Stimulated activated CD4-positive, alpha-beta T cell treated with anti-CD3 and anti-CD28 coated beads, Interleukin-12 subunit alpha, Interleukin-12 subunit beta, amount 100 ng/mL, for 48 hours (primary cell): ENCODE results near the gene PANX1.
"Not testable (repeated sequence)": the region's sequence is repeated elsewhere in the genome, so short reads cannot be mapped to it uniquely, and the experiment has no call there.

Experiments used
- DNase-seq, 3 donors: peaks; one replicate each; pipeline ENCODE4 v3.0.0-alpha.2; 2020; ENCODE audit warnings: low read depth in 2 of 3, low spot score in 1 of 3

Gene PANX1

DNA sequence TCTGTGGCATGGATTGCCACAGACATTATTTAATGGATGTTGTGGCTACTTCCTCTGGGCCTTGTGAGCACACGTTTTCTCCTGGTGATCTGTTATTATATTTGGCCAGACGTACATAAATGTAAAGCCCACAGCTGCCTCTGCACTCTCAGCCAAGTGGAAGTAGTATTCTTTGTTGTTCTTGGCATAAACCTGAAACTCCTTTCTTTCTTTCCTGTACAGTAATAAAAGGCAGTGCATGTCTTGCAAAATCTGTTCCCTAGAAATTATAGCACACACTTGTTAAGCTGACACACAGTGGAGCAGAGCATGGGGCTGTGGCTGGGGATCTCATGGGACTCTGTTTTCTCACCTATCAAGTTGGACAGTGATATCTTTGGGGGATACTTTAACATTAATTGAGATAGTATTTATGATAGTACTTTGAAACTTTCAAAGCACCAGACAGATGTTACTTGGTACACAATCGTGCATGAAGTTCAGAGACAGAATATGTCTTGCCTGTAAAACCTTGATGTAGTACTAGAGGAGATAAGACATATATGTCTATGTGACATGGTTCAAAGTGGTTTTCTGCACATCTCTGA is 20.9 kb downstream of the PANX1 start:
- no peak for DNase-seq

DNA sequence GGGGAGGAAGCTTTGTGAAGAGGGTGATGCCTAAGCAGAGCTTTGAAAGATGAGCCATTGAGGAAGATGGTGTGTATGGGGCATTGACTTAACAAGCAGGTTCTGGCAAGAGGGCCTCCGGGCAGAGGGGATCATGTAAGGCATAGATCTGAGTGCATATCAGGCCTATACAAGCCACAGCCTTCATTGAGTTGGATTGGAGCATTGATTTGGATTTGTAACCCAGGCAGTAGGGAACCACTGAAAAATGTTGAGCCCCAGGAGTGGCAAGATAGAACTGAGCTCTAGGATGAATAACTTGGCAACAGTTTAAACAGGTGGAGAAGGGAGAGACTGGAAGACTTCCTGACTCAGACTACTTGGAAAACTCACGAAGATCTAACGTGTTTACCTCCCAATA is 21.4 kb downstream of the PANX1 start:
- no peak for DNase-seq

GRCh38 chr11:94150704-94151685 is 22.4 kb downstream of the PANX1 start:
- DNase-seq = no peak

- no peak for DNase-seq
These were observed 23.4 kb downstream of the PANX1 start for GRCh38 chr11:94151903-94152677.

- DNase-seq = no peak
These were observed 24.0 kb downstream of the PANX1 start for GRCh38 chr11:94152678-94153065.

- DNase-seq = no peak
These were observed 24.7 kb downstream of the PANX1 start for GRCh38 chr11:94153320-94153719.

- no peak for DNase-seq
These were observed 25.6 kb downstream of the PANX1 start for GRCh38 chr11:94154095-94154856.

DNA sequence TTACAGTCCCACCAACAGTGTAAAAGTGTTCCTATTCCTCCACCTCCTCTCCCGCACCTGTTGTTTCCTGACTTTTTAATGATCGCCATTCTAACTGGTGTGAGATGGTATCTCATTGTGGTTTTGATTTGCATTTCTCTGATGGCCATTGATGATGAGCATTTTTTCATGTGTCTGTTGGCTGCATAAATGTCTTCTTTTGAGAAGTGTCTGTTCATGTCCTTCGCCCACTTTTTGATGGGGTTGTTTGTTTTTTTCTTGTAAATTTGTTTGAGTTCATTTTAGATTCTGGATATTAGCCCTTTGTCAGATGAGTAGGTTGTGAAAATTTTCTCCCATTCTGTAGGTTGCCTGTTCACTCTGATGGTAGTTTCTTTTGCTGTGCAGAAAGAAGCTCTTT is 28.7 kb downstream of the PANX1 start:
- DNase-seq = not testable (repeated sequence)

DNA sequence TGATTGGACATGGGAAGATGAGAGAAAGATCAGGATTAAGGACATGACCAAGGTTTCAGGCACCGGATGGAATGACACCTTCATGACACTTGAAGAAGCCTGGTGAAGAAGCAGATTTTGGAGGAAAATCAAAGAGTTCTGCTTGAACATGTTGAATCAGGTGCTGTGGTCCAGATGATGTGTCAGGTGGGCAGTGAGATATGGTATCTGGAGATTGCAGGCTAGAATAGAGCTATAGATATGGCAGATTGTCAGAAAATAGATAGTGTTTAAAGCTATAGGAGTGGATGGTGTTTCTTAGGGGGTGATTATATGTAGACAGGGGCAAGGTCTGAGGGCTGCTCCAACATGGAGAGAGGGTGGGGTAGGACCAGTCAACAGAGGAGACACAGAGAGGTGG is 40.2 kb downstream of the PANX1 start:
- no peak for DNase-seq

- no peak for DNase-seq
These were observed 40.9 kb downstream of the PANX1 start for GRCh38 chr11:94169516-94169915.

- DNase-seq = no peak
These were observed 41.4 kb downstream of the PANX1 start for GRCh38 chr11:94169930-94170545.

- DNase-seq = no peak
These were observed 42.3 kb downstream of the PANX1 start for GRCh38 chr11:94170953-94171352.

- DNase-seq = peak in 2 of 3 donors; percentile 12 to 31
These were observed 43.2 kb downstream of the PANX1 start for GRCh38 chr11:94171693-94172440.

DNA sequence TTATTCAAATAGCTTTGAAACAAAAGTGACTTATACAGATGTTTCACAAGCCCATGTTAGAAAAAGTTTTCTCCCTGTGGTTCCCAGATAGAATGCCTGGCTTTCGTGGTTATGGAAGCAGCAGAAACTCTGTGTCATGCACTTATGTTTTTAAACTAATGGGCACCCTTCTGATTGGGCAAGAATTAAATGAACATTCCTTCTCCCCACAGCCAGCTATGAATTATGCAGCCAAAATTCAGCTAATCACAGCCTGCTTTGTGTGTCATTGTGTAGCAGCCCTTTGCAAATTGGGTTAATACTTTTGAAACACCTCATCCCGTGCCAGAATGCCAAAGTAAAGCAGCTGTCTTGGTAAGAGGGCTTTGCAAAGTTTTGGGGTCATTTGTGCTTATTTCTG is 46.9 kb downstream of the PANX1 start:
- DNase-seq = no peak

GRCh38 chr11:94178331-94178730 is 49.7 kb downstream of the PANX1 start:
- DNase-seq = no peak

DNA sequence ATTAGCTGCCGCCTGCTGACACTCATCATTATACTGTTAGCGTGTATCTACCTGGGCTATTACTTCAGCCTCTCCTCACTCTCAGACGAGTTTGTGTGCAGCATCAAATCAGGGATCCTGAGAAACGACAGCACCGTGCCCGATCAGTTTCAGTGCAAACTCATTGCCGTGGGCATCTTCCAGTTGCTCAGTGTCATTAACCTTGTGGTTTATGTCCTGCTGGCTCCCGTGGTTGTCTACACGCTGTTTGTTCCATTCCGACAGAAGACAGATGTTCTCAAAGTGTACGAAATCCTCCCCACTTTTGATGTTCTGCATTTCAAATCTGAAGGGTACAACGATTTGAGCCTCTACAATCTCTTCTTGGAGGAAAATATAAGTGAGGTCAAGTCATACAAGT is 51.1 kb downstream of the PANX1 start:
- no peak for DNase-seq

- no peak for DNase-seq
These were observed 52.9 kb downstream of the PANX1 start for GRCh38 chr11:94181526-94181925.

DNA sequence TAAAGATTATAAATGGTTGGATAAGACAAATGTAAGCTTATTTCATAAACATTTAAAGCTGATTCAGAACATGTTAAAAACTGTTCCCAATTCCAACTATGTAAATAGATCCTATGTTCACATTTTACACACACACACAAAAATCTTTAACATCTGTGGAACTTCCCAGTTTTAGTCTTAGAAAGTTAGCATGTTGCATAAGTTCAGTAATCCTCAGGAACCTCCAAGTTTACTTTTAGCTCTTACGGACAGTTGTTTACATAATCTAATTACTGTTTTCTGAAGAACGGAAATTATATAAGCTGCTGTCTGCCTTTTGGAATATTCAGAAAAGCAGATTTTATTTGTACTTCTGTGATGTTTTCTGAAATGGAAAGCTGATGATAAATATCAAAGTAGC is 53.3 kb downstream of the PANX1 start:
- no peak for DNase-seq

GRCh38 chr11:94183251-94183885 is 54.7 kb downstream of the PANX1 start:
- DNase-seq = no peak
